Measurements from ENCODE around the gene ACSL3.

The ACSL3 gene

DNA sequence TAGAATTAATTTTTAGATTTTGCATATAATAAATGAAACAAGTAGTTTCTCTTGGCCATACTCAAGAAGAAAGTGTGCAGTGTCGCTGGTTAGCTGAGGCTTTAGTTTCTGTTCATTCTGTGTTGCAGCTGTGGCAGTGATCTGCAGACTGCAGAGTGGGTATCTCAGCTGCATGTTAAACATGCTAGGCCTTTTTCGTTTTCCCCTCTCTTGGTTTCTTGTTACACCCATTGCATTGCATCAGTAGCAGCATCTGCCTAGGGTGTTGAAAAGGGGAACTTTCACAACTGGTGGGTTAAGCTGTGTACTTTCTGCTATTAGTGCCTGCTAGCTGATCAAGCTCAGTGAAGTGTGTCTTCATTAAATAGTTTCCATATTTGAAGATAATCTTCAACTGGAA lies 51.3 kb downstream of the ACSL3 start:
- peaks cover 5% of the 10 kb centered on the region for H3K79me1 ChIP-seq (ENCODE audit: low read depth, low read length)
- peaks cover 10 to 100% of the 10 kb centered on the region in 2 donors for H3K36me3 ChIP-seq (replicated peaks in 1 of 2; ENCODE audit: control insufficient read depth in 2 of 2, insufficient read depth in 2 of 2, low read length in 2 of 2)
- H2BK12ac ChIP-seq (ENCODE audit: low read length) = no peak overlapping the region
- H4K91ac ChIP-seq (ENCODE audit: low read depth, low read length, poor library complexity) = no peak overlapping the region
- no peak overlapping the region for H3K4me3 ChIP-seq (ENCODE audit: low read length in 2 of 2)
- no peak overlapping the region for H4K8ac ChIP-seq (ENCODE audit: low read depth, low read length)
- WGBS, 2 donors (ENCODE audit: extremely low coverage in 2 of 2, insufficient read length in 2 of 2, insufficient replicate concordance in 1 of 2) = no CpG with 5 or more reads among the region's 2 CpGs
- no peak overlapping the region for H2AK5ac ChIP-seq (ENCODE audit: low read depth, low read length)
- H3K9ac ChIP-seq (ENCODE audit: low read depth, low read length, poor library complexity) = no peak overlapping the region
- no peak overlapping the region for H2BK120ac ChIP-seq (ENCODE audit: low read depth, low read length)
- no peak overlapping the region for H2AFZ ChIP-seq (ENCODE audit: low read length)
- H3K9me3 ChIP-seq (replicated peaks in 1 of 2; ENCODE audit: control insufficient read depth in 2 of 2, insufficient read depth in 1 of 2, low read depth in 1 of 2, low read length in 2 of 2) = no peaks in the 10 kb centered on the region
- peaks cover 3 to 8% of the 10 kb centered on the region in 2 donors for H3K4me1 ChIP-seq (ENCODE audit: control insufficient read depth in 2 of 2, insufficient read depth in 1 of 2, low read depth in 1 of 2, low read length in 2 of 2)
- no peaks in the 10 kb centered on the region for H3K27me3 ChIP-seq (ENCODE audit: control insufficient read depth in 3 of 3, insufficient read depth in 3 of 3, low read depth in 1 of 3, low read length in 3 of 3)
- no peak overlapping the region for H3K23ac ChIP-seq (ENCODE audit: low read depth, low read length, poor library complexity)
- H3K4me2 ChIP-seq (ENCODE audit: insufficient read depth, low read length, poor library complexity, severe bottlenecking) = no peak overlapping the region
- no peak overlapping the region for H2BK5ac ChIP-seq (ENCODE audit: low read length)
- H3K14ac ChIP-seq (ENCODE audit: low read length) = no peak overlapping the region
- no peak overlapping the region for H2BK15ac ChIP-seq (ENCODE audit: low read length)
- no peak overlapping the region for H3K4ac ChIP-seq (ENCODE audit: low read length)
- no peak overlapping the region for H3K18ac ChIP-seq (ENCODE audit: low read length)
- DNase-seq (ENCODE audit: low spot score) = no peak
- H3K27ac ChIP-seq (replicated peaks; ENCODE audit: low read length) = no peak overlapping the region

- no peak overlapping the region for H2AFZ ChIP-seq (ENCODE audit: low read length)
- H3K27ac ChIP-seq (replicated peaks; ENCODE audit: low read length) = no peak overlapping the region
- H3K4me3 ChIP-seq (ENCODE audit: low read length in 2 of 2) = no peak overlapping the region
- H3K9ac ChIP-seq (ENCODE audit: low read depth, low read length, poor library complexity) = no peak overlapping the region
- no peak overlapping the region for H4K91ac ChIP-seq (ENCODE audit: low read depth, low read length, poor library complexity)
- no peak overlapping the region for H3K18ac ChIP-seq (ENCODE audit: low read length)
- H3K9me3 ChIP-seq (replicated peaks in 1 of 2; ENCODE audit: control insufficient read depth in 2 of 2, insufficient read depth in 1 of 2, low read depth in 1 of 2, low read length in 2 of 2) = no peaks in the 10 kb centered on the region
- no peak overlapping the region for H3K4me2 ChIP-seq (ENCODE audit: insufficient read depth, low read length, poor library complexity, severe bottlenecking)
- no peak overlapping the region for H4K8ac ChIP-seq (ENCODE audit: low read depth, low read length)
- H3K36me3 ChIP-seq (replicated peaks in 1 of 2; ENCODE audit: control insufficient read depth in 2 of 2, insufficient read depth in 2 of 2, low read length in 2 of 2) = peaks cover 10 to 100% of the 10 kb centered on the region in 2 donors
- no peak overlapping the region for H3K14ac ChIP-seq (ENCODE audit: low read length)
- H3K27me3 ChIP-seq (ENCODE audit: control insufficient read depth in 3 of 3, insufficient read depth in 3 of 3, low read depth in 1 of 3, low read length in 3 of 3) = no peaks in the 10 kb centered on the region
- no CpG with 5 or more reads among the region's 3 CpGs for WGBS, 2 donors (ENCODE audit: extremely low coverage in 2 of 2, insufficient read length in 2 of 2, insufficient replicate concordance in 1 of 2)
- H2BK12ac ChIP-seq (ENCODE audit: low read length) = no peak overlapping the region
- H3K23ac ChIP-seq (ENCODE audit: low read depth, low read length, poor library complexity) = no peak overlapping the region
- H2BK120ac ChIP-seq (ENCODE audit: low read depth, low read length) = no peak overlapping the region
- H3K79me1 ChIP-seq (ENCODE audit: low read depth, low read length) = peaks cover 5% of the 10 kb centered on the region
- no peak overlapping the region for H2AK5ac ChIP-seq (ENCODE audit: low read depth, low read length)
- H2BK15ac ChIP-seq (ENCODE audit: low read length) = no peak overlapping the region
- no peak overlapping the region for H3K4ac ChIP-seq (ENCODE audit: low read length)
- peaks cover 3 to 7% of the 10 kb centered on the region in 2 donors for H3K4me1 ChIP-seq (ENCODE audit: control insufficient read depth in 2 of 2, insufficient read depth in 1 of 2, low read depth in 1 of 2, low read length in 2 of 2)
- H2BK5ac ChIP-seq (ENCODE audit: low read length) = no peak overlapping the region
- DNase-seq (ENCODE audit: low spot score) = no peak
Measured at GRCh38 chr2:222912776-222913175, 51.9 kb downstream of the ACSL3 start.

DNA sequence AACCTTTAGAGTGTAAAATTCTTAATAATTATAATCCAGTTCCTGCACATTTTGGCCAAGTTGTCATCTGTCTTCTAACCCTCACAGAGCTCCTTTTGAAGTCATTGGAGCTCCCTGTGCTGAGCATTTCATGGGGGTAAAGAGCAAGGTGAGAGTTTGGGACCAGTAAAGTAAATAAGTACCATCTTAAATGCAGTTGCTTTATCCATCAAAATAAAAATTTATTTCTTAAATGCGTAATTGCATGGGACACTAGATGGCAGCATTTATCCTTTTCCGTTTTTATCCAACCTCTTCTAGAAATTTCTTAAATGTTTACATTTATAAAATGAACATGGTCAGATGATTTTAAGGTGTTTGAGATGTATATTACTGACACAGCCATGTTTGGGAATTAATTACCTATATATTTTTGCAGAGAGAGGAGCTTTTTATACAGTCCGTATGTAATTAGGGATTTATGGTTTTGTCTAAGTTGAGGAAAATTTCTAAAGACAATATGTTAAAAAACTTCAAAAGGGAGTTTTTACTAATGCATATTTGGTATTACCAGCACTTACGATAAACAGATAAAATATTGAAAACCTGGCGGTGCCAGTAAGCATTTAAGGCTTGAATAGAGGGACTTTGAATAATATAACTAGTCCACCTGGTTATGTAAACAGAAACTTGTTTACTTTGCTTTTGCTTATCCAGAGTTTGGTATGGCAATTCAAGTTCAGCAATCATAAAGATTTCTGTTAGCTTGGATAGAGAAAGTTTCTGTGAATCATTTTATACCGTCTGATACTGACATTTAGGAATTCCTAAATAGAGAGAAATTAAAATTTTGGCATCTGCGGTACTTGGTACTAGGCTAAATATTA lies 54.5 kb downstream of the ACSL3 start:
- Histone ChIP-seq H2BK5ac (ENCODE audit: low read length) (no peak overlapping the region), H3K4me1 (ENCODE audit: control insufficient read depth in 2 of 2, insufficient read depth in 1 of 2, low read depth in 1 of 2, low read length in 2 of 2) (peaks cover 3% of the 10 kb centered on the region in 2 donors), H3K27ac (replicated peaks; ENCODE audit: low read length) (no peak overlapping the region), H3K4ac (ENCODE audit: low read length) (no peak overlapping the region), H3K23ac (ENCODE audit: low read depth, low read length, poor library complexity) (no peak overlapping the region), H3K9me3 (replicated peaks in 1 of 2; ENCODE audit: control insufficient read depth in 2 of 2, insufficient read depth in 1 of 2, low read depth in 1 of 2, low read length in 2 of 2) (no peaks in the 10 kb centered on the region), H2BK15ac (ENCODE audit: low read length) (no peak overlapping the region), H2BK12ac (ENCODE audit: low read length) (no peak overlapping the region), H3K4me3 (ENCODE audit: low read length in 2 of 2) (no peak overlapping the region), H2BK120ac (ENCODE audit: low read depth, low read length) (no peak overlapping the region), H3K4me2 (ENCODE audit: insufficient read depth, low read length, poor library complexity, severe bottlenecking) (no peak overlapping the region), H3K79me1 (ENCODE audit: low read depth, low read length) (peaks cover 6% of the 10 kb centered on the region), H3K9ac (ENCODE audit: low read depth, low read length, poor library complexity) (no peak overlapping the region), H2AFZ (ENCODE audit: low read length) (no peak overlapping the region), H3K18ac (ENCODE audit: low read length) (no peak overlapping the region), H4K91ac (ENCODE audit: low read depth, low read length, poor library complexity) (no peak overlapping the region), H3K27me3 (ENCODE audit: control insufficient read depth in 3 of 3, insufficient read depth in 3 of 3, low read depth in 1 of 3, low read length in 3 of 3) (peaks cover 0 to 2% (median 0%) of the 10 kb centered on the region in 3 experiments), H2AK5ac (ENCODE audit: low read depth, low read length) (no peak overlapping the region), H4K8ac (ENCODE audit: low read depth, low read length) (no peak overlapping the region), H3K14ac (ENCODE audit: low read length) (no peak overlapping the region), H3K36me3 (replicated peaks in 1 of 2; ENCODE audit: control insufficient read depth in 2 of 2, insufficient read depth in 2 of 2, low read length in 2 of 2) (peaks cover 11 to 100% of the 10 kb centered on the region in 2 donors)
- no CpG with 5 or more reads among the region's 7 CpGs for WGBS, 2 donors (ENCODE audit: extremely low coverage in 2 of 2, insufficient read length in 2 of 2, insufficient replicate concordance in 1 of 2)
- no peak for DNase-seq (ENCODE audit: low spot score)

GRCh38 chr2:222916229-222917197 lies 55.7 kb downstream of the ACSL3 start:
- no peak for DNase-seq (ENCODE audit: low spot score)
- Histone ChIP-seq H3K4me2 (ENCODE audit: insufficient read depth, low read length, poor library complexity, severe bottlenecking) (no peak overlapping the region), H3K9ac (ENCODE audit: low read depth, low read length, poor library complexity) (no peak overlapping the region), H3K4ac (ENCODE audit: low read length) (no peak overlapping the region), H2AFZ (ENCODE audit: low read length) (no peak overlapping the region), H4K91ac (ENCODE audit: low read depth, low read length, poor library complexity) (no peak overlapping the region), H2BK15ac (ENCODE audit: low read length) (no peak overlapping the region), H3K23ac (ENCODE audit: low read depth, low read length, poor library complexity) (no peak overlapping the region), H2BK5ac (ENCODE audit: low read length) (no peak overlapping the region), H3K9me3 (replicated peaks in 1 of 2; ENCODE audit: control insufficient read depth in 2 of 2, insufficient read depth in 1 of 2, low read depth in 1 of 2, low read length in 2 of 2) (no peaks in the 10 kb centered on the region), H3K27ac (replicated peaks; ENCODE audit: low read length) (no peak overlapping the region), H2BK120ac (ENCODE audit: low read depth, low read length) (no peak overlapping the region), H2BK12ac (ENCODE audit: low read length) (no peak overlapping the region), H4K8ac (ENCODE audit: low read depth, low read length) (no peak overlapping the region), H3K27me3 (ENCODE audit: control insufficient read depth in 3 of 3, insufficient read depth in 3 of 3, low read depth in 1 of 3, low read length in 3 of 3) (peaks cover 0 to 2% (median 0%) of the 10 kb centered on the region in 3 experiments), H3K4me3 (ENCODE audit: low read length in 2 of 2) (no peak overlapping the region), H3K4me1 (ENCODE audit: control insufficient read depth in 2 of 2, insufficient read depth in 1 of 2, low read depth in 1 of 2, low read length in 2 of 2) (peaks cover 3% of the 10 kb centered on the region in 2 donors), H3K18ac (ENCODE audit: low read length) (no peak overlapping the region), H3K36me3 (replicated peaks in 1 of 2; ENCODE audit: control insufficient read depth in 2 of 2, insufficient read depth in 2 of 2, low read length in 2 of 2) (peaks cover 15 to 100% of the 10 kb centered on the region in 2 donors), H3K79me1 (ENCODE audit: low read depth, low read length) (peaks cover 6% of the 10 kb centered on the region), H2AK5ac (ENCODE audit: low read depth, low read length) (no peak overlapping the region), H3K14ac (ENCODE audit: low read length) (no peak overlapping the region)
- WGBS, 2 donors (ENCODE audit: extremely low coverage in 2 of 2, insufficient read length in 2 of 2, insufficient replicate concordance in 1 of 2) = no CpG with 5 or more reads among the region's 11 CpGs
